OCI-LY7 (cell line): ENCODE measurements around the gene RPS19. TPM values are rescaled to one million over a fixed set of nuclear protein-coding genes. Genes with fewer than 3 reads are reported as not detected.

Experiments
- BruUV-seq: library from RNA; stranded (reverse); fragments of 400-500 nt; replicated peaks from 2 replicates; lab custom pipeline; 2021; lab: Mats Ljungman, UMichigan
- CTCF ChIA-PET: fragments of 300-600 bp; sonication (Branson Sonifier 250); formaldehyde crosslinking; loops from one replicate; lab custom pipeline; 2022; ENCODE audit warnings: antibody characterized with exemption; ENCODE audit not compliant: unreplicated experiment; lab: Charles Lee
- POLR2A ChIA-PET: fragments of 300-600 bp; sonication (Branson Sonifier 250); formaldehyde crosslinking; loops from one replicate; lab custom pipeline; 2022; ENCODE audit warnings: antibody characterized with exemption; lab: Charles Lee
- DNase-seq: peaks from one replicate; pipeline ENCODE4 v3.0.0-alpha.2; 2015; ENCODE audit warnings: low spot score
- H2AFZ ChIP-seq: fragments of 200-600 bp; sonication (generic), shearing (Covaris generic); 2 replicates; pipeline ENCODE4 v1.6.1; 2014; ENCODE audit warnings: mild to moderate bottlenecking, antibody characterized with exemption, low read length, moderate library complexity
- H3K27ac ChIP-seq: fragments of 200-600 bp; sonication (generic); 2 replicates; pipeline ENCODE4 v1.5.1; 2014; ENCODE audit warnings: mixed run types, low read depth, mild to moderate bottlenecking, moderate library complexity, low read length, inconsistent platforms; ENCODE audit not compliant: poor library complexity, severe bottlenecking
- H3K36me3 ChIP-seq: fragments of 200-600 bp; sonication (generic); 2 replicates; pipeline ENCODE4 v1.6.1; 2014; ENCODE audit warnings: mild to moderate bottlenecking, antibody characterized with exemption, low read length, moderate library complexity, mixed read lengths; ENCODE audit not compliant: insufficient read depth
- H3K4me1 ChIP-seq: fragments of 200-600 bp; sonication (generic); 2 replicates; pipeline ENCODE4 v1.5.1; 2014; ENCODE audit warnings: mild to moderate bottlenecking, low read length; ENCODE audit not compliant: insufficient read depth, poor library complexity, severe bottlenecking
- H3K4me2 ChIP-seq: fragments of 200-600 bp; sonication (generic); 2 replicates; pipeline ENCODE4 v1.6.1; 2014; ENCODE audit warnings: mild to moderate bottlenecking, low read length
- H3K4me3 ChIP-seq: fragments of 200-600 bp; sonication (generic); 2 replicates; pipeline ENCODE4 v1.5.1; 2014; ENCODE audit warnings: mild to moderate bottlenecking, low read depth, low read length; ENCODE audit not compliant: poor library complexity, severe bottlenecking
- H3K79me2 ChIP-seq: fragments of 200-600 bp; sonication (generic); 2 replicates; pipeline ENCODE4 v1.6.1; 2016; ENCODE audit warnings: low read depth, mild to moderate bottlenecking, low read length, moderate library complexity, mixed read lengths; ENCODE audit not compliant: insufficient read depth
- H3K9me2 ChIP-seq: fragments of 200-600 bp; sonication (generic); 2 replicates; pipeline ENCODE4 v1.6.1; 2016; ENCODE audit warnings: mild to moderate bottlenecking, low read length, mixed read lengths; ENCODE audit not compliant: insufficient read depth
- H3K9me3 ChIP-seq: fragments of 200-600 bp; sonication (generic); 2 replicates; pipeline ENCODE4 v1.6.1; 2014; ENCODE audit warnings: mild to moderate bottlenecking, mixed run types, low read length, mixed read lengths
- H4K20me1 ChIP-seq: fragments of 200-600 bp; sonication (generic); 2 replicates; pipeline ENCODE4 v1.6.1; 2014; ENCODE audit warnings: mild to moderate bottlenecking, antibody characterized with exemption, low read length, moderate library complexity, mixed read lengths; ENCODE audit not compliant: insufficient read depth
- CTCF ChIP-seq: fragments of 200-600 bp; sonication (generic); conservative IDR thresholded peaks from 2 replicates; pipeline ENCODE4 v1.5.1; 2014; ENCODE audit warnings: mild to moderate bottlenecking, antibody characterized with exemption, low read length, moderate library complexity, mixed read lengths
- EZH2phosphoT487 ChIP-seq: fragments of 200-600 bp; sonication (generic); IDR thresholded peaks from 2 replicates; pipeline ENCODE4 v1.6.1; 2018; ENCODE audit warnings: low read depth, borderline replicate concordance, mild to moderate bottlenecking, mixed run types, antibody characterized with exemption, low read length, moderate library complexity, mixed read lengths
- intact Hi-C: fragments of 100-400 bp; cut with micrococcal nuclease; formaldehyde crosslinking; loops from one replicate; pipeline ENCODE4 v1.10.0; 2022; ENCODE audit not compliant: unreplicated experiment
- total RNA-seq, 2 experiments: library from RNA; depleted of rRNA in 1 of 2; stranded (reverse); fragments of >200 nt in 1 of 2; shearing (Covaris generic) in 1 of 2; gene quantifications; 2 replicates each; pipeline ENCODE4 v1.2.3, GENCODE V29; 2014 to 2022

RPS19 gene
- total RNA-seq, 2 experiments from 2014 or later, result 3,803 to 4,414 TPM

- H3K36me3 ChIP-seq, result no peaks in the 10 kb centered on the region
- H3K4me3 ChIP-seq, result no peak overlapping the region
- no peaks in the 10 kb centered on the region for H4K20me1 ChIP-seq
- intact Hi-C loops, result no loop called here
- POLR2A ChIA-PET, result no interaction called here
- no peak for TF ChIP-seq EZH2phosphoT487
- TF ChIP-seq CTCF, result no peak
- H3K79me2 ChIP-seq, result no peaks in the 10 kb centered on the region
- no peaks in the 10 kb centered on the region for H3K9me2 ChIP-seq
- no peak overlapping the region for H3K27ac ChIP-seq
- H3K9me3 ChIP-seq, result no peaks in the 10 kb centered on the region
- BruUV-seq, result no TSS peak
- CTCF ChIA-PET, result no interaction called here
- H3K4me1 ChIP-seq, result peaks cover 13% of the 10 kb centered on the region
- no peak for DNase-seq
- H2AFZ ChIP-seq, result no peak overlapping the region
- H3K4me2 ChIP-seq, result no peak overlapping the region
Measured at GRCh38 chr19:41853344-41853743, 6.7 kb upstream of the RPS19 start.

- no peak overlapping the region for H3K4me3 ChIP-seq
- peaks cover 16% of the 10 kb centered on the region for H3K4me1 ChIP-seq
- ChIA-PET POLR2A (no interaction called here), CTCF (no interaction called here)
- no peaks in the 10 kb centered on the region for H3K36me3 ChIP-seq
- no peak overlapping the region for H3K4me2 ChIP-seq
- H3K9me3 ChIP-seq, result no peaks in the 10 kb centered on the region
- no peak overlapping the region for H3K27ac ChIP-seq
- no peak for TF ChIP-seq EZH2phosphoT487
- no peak for TF ChIP-seq CTCF
- intact Hi-C loops, result no loop called here
- H3K9me2 ChIP-seq, result no peaks in the 10 kb centered on the region
- no peak overlapping the region for H2AFZ ChIP-seq
- H4K20me1 ChIP-seq, result no peaks in the 10 kb centered on the region
- DNase-seq, result no peak
- no TSS peak for BruUV-seq
- no peaks in the 10 kb centered on the region for H3K79me2 ChIP-seq
Measured at GRCh38 chr19:41853768-41854167, 6.3 kb upstream of the RPS19 start.

- peaks cover 33% of the 10 kb centered on the region for H4K20me1 ChIP-seq
- TF ChIP-seq EZH2phosphoT487 (no peak), CTCF (peak; percentile 67)
- H3K36me3 ChIP-seq, result peaks cover 39% of the 10 kb centered on the region
- no peaks in the 10 kb centered on the region for H3K9me2 ChIP-seq
- no peak for DNase-seq
- H3K9me3 ChIP-seq, result no peaks in the 10 kb centered on the region
- H3K79me2 ChIP-seq, result peaks cover 41% of the 10 kb centered on the region
- ChIA-PET POLR2A (interaction anchor here (0.7 to 2.6 kb wide), 11 partner anchors 10 to 198 kb away, joined by 3 to 12 read pairs (median 5); no protein-coding TSS in a partner anchor), CTCF (interaction anchor here (0.6 to 0.9 kb wide), 2 partner anchors 9 to 14 kb away, joined by 3 to 6 read pairs; no protein-coding TSS in a partner anchor)
- H3K4me3 ChIP-seq, result peak overlapping the region; percentile 96
- H2AFZ ChIP-seq, result peak overlapping the region; percentile 88
- H3K27ac ChIP-seq, result peak overlapping the region; percentile 85
- BruUV-seq, result TSS peak; percentile 86
- peaks cover 55% of the 10 kb centered on the region for H3K4me1 ChIP-seq
- intact Hi-C loops, result loop anchor here (2.0 kb wide), 1 partner anchor 26 kb away; no protein-coding TSS in a partner anchor
- peak overlapping the region; percentile 87 for H3K4me2 ChIP-seq
Measured at GRCh38 chr19:41859213-41859617, 840 bp upstream of the RPS19 start.
